ENCODE results near the gene BET1L.

The BET1L gene

DNA sequence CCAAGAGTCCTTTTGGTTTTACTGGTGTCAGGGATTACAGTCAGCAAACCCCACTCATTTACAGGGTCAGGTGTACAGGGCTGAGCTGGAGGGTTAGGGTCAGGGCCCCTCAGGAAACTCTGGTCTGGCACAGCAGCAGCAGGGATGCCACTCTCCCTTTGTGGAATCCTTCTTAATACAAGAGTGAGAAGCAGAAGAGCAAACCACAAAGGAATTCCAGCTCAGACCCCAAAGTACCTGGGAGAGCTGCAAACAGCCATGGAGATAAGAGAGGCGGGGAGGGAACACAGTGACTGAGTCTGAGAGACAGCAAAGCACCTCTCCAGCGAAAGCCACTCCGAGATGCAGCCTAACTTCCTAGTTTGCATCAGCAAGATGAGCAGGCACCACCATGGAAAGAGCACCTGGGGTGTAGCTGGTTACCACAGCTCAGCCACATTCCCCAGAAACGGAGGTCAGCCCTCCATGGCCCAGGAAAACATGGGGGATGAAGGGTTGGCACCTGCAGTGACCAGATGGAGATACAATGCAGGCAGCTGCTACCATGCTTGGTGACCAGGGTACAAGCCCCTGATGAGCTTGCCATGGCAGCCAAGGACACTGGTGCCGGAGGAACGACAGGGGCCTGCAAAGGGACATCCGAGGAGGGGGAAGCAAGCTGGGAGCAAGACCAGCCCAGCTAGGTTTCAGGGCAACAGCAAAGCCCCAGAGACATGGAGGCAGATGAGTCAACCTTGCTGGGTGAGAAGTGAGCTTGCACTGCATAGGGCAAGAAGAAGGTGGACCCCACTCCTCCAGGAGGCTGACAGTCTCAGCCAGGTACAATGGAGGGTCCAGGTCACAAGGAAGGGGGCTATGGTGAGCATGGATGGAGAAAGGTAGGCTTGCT is 3.9 kb downstream of the BET1L start:
- Histone ChIP-seq H3K27ac (no peak overlapping the region), H3K36me3 (replicated peaks) (peaks cover 27% of the 10 kb centered on the region), H3K27me3 (replicated peaks) (no peaks in the 10 kb centered on the region), H3K4me3 (ENCODE audit: low read depth, low read length) (no peak overlapping the region)
- in situ Hi-C loops (cut with HindIII; ENCODE audit: low pct_ligation_motif_present, low sequenced_read_pairs): no loop called here
- DNase-seq: no peak
- TF ChIP-seq, protein P1, sequence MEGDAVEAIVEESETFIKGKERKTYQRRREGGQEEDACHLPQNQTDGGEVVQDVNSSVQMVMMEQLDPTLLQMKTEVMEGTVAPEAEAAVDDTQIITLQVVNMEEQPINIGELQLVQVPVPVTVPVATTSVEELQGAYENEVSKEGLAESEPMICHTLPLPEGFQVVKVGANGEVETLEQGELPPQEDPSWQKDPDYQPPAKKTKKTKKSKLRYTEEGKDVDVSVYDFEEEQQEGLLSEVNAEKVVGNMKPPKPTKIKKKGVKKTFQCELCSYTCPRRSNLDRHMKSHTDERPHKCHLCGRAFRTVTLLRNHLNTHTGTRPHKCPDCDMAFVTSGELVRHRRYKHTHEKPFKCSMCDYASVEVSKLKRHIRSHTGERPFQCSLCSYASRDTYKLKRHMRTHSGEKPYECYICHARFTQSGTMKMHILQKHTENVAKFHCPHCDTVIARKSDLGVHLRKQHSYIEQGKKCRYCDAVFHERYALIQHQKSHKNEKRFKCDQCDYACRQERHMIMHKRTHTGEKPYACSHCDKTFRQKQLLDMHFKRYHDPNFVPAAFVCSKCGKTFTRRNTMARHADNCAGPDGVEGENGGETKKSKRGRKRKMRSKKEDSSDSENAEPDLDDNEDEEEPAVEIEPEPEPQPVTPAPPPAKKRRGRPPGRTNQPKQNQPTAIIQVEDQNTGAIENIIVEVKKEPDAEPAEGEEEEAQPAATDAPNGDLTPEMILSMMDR (IDR thresholded peaks at IDR 0.05; ENCODE audit: low read depth, low read length, missing control alignments): no peak

DNA sequence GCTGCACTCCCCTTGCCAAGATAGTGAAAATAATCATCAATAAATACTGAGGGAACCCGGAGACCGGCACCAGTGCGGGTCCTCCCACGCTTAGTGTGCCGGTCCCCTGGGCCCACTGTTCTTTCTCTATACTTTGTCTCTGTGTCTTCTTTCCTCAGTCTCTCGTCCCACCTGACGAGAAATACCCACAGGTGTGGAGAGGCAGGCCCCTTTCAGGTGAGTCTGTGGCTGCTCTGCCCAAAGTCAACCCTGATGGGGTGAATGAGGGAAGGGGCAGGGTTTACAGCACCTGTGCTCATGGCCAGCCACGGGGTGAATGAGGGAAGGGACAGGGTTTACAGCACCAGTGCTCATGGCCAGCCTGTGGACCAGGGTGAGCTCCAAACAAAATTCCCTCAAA is 4.7 kb downstream of the BET1L start:
- no peak overlapping the region for H3K4me3 ChIP-seq (ENCODE audit: low read depth, low read length)
- no peaks in the 10 kb centered on the region for H3K27me3 ChIP-seq (replicated peaks)
- in situ Hi-C loops (cut with HindIII; ENCODE audit: low pct_ligation_motif_present, low sequenced_read_pairs): no loop called here
- no peak overlapping the region for H3K27ac ChIP-seq
- TF ChIP-seq, protein P1 (IDR thresholded peaks at IDR 0.05; ENCODE audit: low read depth, low read length, missing control alignments): no peak
- H3K36me3 ChIP-seq (replicated peaks): peaks cover 27% of the 10 kb centered on the region
- no peak for DNase-seq

DNA sequence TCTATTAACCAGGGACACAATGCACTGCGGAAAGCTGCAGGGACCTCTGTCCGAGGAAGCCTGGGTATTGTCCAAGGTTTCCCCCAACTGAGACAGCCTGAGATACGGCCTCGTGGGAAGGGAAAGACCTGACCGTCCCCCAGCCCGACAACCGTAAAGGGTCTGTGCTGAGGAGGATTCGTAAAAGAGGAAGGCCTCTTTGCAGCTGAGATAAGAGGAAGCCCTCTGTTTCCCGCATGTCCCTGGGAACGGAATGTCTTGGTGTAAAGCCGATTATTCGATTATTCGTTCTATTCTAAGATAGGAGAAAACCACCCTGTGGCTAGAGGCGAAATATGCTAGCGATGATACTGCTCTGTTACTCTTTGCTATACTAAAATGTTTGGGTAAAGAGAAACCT is 5.2 kb downstream of the BET1L start:
- no peak overlapping the region for H3K4me3 ChIP-seq (ENCODE audit: low read depth, low read length)
- peaks cover 27% of the 10 kb centered on the region for H3K36me3 ChIP-seq (replicated peaks)
- no peak overlapping the region for H3K27ac ChIP-seq
- in situ Hi-C loops (cut with HindIII; ENCODE audit: low pct_ligation_motif_present, low sequenced_read_pairs): no loop called here
- TF ChIP-seq, protein P1 (IDR thresholded peaks at IDR 0.05; ENCODE audit: low read depth, low read length, missing control alignments): no peak
- no peak for DNase-seq
- no peaks in the 10 kb centered on the region for H3K27me3 ChIP-seq (replicated peaks)

DNA sequence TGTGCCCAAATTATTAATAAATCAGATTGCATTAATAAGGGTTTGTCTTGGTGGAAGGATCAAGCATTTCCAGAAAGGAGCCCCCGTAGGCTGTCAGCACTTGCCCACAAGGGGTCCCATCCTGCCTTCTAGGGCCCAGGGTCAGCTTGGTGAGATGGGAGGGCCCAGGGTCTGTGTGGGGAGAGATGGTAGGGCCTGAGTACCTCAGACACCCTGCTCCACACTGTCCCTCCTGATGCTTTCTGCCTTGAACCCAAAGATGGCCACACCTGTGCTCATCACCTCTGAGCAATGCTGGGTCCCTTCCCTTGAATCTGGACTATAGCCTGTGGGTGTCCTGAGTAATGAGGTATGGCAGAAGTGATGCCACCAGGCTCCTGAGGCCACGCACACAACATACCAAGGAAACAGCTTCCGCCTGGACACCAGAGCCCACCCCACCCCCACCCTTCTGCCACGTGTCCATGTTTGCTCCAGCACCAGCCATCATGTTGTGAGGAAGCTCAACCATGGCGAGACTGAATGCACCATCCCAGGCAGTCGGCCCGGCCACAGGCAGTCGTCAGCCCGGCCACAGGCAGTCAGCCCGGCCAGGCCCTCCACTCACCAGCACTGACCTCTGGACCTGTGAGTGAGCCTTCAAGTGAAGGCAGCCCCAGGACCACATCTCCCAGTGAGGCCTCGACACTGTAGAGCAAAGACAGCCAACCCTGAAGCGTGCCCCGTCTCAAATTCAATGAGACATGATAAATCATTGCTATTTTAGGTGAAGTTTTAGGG is 6.8 kb downstream of the BET1L start:
- Histone ChIP-seq H3K27ac (no peak overlapping the region), H3K36me3 (replicated peaks) (peaks cover 25% of the 10 kb centered on the region), H3K27me3 (replicated peaks) (no peaks in the 10 kb centered on the region), H3K4me3 (ENCODE audit: low read depth, low read length) (no peak overlapping the region)
- TF ChIP-seq, protein P1 (IDR thresholded peaks at IDR 0.05; ENCODE audit: low read depth, low read length, missing control alignments): no peak
- in situ Hi-C loops (cut with HindIII; ENCODE audit: low pct_ligation_motif_present, low sequenced_read_pairs): no loop called here
- no peak for DNase-seq

DNA sequence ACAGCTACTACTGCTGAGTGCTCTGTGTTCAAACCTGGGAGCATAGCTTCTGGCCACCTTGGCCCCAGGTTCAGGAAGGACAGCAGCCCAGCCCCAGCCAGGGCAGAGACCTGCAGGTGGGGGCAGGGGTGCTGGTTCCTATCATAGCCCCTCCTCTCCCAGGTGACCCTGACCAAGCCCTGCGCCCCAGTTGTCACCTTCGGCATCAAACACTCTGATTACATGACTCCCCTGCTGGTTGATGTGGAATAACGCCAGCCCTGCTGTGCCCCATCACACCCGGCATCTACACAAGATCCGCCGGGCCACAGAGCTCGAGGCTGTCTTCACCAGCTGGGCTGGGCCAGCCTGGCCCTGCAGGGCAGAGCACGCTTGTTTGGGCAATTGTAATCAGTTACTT is 7.4 kb downstream of the BET1L start:
- in situ Hi-C loops (cut with HindIII; ENCODE audit: low pct_ligation_motif_present, low sequenced_read_pairs): no loop called here

More for the DNA sequence above, 7.4 kb downstream of the BET1L start:
- no peak overlapping the region for H3K27ac ChIP-seq
- peaks cover 20% of the 10 kb centered on the region for H3K36me3 ChIP-seq (replicated peaks)
- no peak for DNase-seq
- H3K4me3 ChIP-seq (ENCODE audit: low read depth, low read length): no peak overlapping the region
- no peaks in the 10 kb centered on the region for H3K27me3 ChIP-seq (replicated peaks)
- TF ChIP-seq, protein P1 (IDR thresholded peaks at IDR 0.05; ENCODE audit: low read depth, low read length, missing control alignments): no peak

Measured in brain microvascular endothelial cell (primary cell).